ENCODE measurements around the gene ZNF578. TPM values are rescaled to one million over a fixed set of nuclear protein-coding genes. Genes with fewer than 3 reads are reported as not detected.

The ZNF578 gene
- total and polyA plus RNA-seq, 9 of the 15 experiments (the other 6 are each of a cell fraction or from before 2014, with no cell fraction given), result 0.05 to 0.29 (median 0.15) TPM

GRCh38 chr19:52520013-52520412, 66.7 kb downstream of the ZNF578 start:
- H3K4me3 ChIP-seq, result no peak overlapping the region
- 0 out of 2 replicates have a peak, but pooled peaks cover 1% of the 10 kb centered on the region for H3K9me3 ChIP-seq (replicated peaks; ENCODE audit: control insufficient read depth, insufficient read depth, low read depth, low read length)
- in situ Hi-C loops (cut with MboI) (no loop called here), intact Hi-C loops (cut with micrococcal nuclease) (loop anchor here (10.0 kb wide), 1 partner anchor 175 kb away; no protein-coding TSS in a partner anchor)
- no peaks in the 10 kb centered on the region for H3K79me2 ChIP-seq (ENCODE audit: control insufficient read depth, insufficient read depth, low read length)
- TF ChIP-seq EHMT2 (IDR thresholded peaks at IDR 0.05) (peak; percentile 18; the same call in 1 of the 2 replicates), CBFA2T3 (IDR thresholded peaks at IDR 0.05) (0 out of 2 replicates have a peak, but pooled peaks have one; percentile 9), NFIC (IDR thresholded peaks at IDR 0.05) (peak; percentile 63), CEBPB (tag; IDR thresholded peaks at IDR 0.05) (peak; percentile 76), FUS (optimal IDR thresholded peaks at IDR 0.05; ENCODE audit: low read depth, low read length) (no peak), REST (IDR thresholded peaks at IDR 0.05; ENCODE audit: borderline replicate concordance) (peak; percentile 25; the same call in 1 of the 2 replicates), REST (CRISPR knock-in tag; IDR thresholded peaks at IDR 0.05; ENCODE audit: low read depth) (no peak)
- ATAC-seq (no peak; the same call in 2 of the 3 replicates), DNase-seq (ENCODE audit: extremely low read depth in 1 of 4, low spot score in 3 of 4) (peak in 1 of 4 experiments; percentile 58), FAIRE-seq (no peak)
- no peak overlapping the region for H3K27ac ChIP-seq (ENCODE audit: extremely low read depth, low read depth, low read length)
- H3K36me3 ChIP-seq (ENCODE audit: control insufficient read depth, insufficient read depth, low read length), result no peaks in the 10 kb centered on the region
- no peaks in the 10 kb centered on the region for H3K27me3 ChIP-seq (ENCODE audit: control insufficient read depth in 2 of 2, insufficient read depth in 2 of 2, low read length in 2 of 2)
- H3K4me2 ChIP-seq (ENCODE audit: insufficient read depth, low read length), result peak overlapping the region; percentile 32
- no peaks in the 10 kb centered on the region for H4K20me1 ChIP-seq (replicated peaks; ENCODE audit: control insufficient read depth, insufficient read depth, low read length)
- H3K9ac ChIP-seq (ENCODE audit: insufficient read depth in 1 of 2, low read depth in 2 of 2, low read length in 2 of 2), result no peak overlapping the region
- CTCF ChIA-PET (ENCODE audit: low intra/inter-chr PET ratio), result no interaction called here
- H3K4me1 ChIP-seq (replicated peaks in 1 of 2; ENCODE audit: control insufficient read depth in 2 of 2, insufficient read depth in 2 of 2, low read length in 2 of 2), result peaks cover 0 to 3% of the 10 kb centered on the region in 2 experiments; a peak in 2 of 5 replicates
- H3K9me1 ChIP-seq (ENCODE audit: control insufficient read depth, insufficient read depth, low read length), result no peaks in the 10 kb centered on the region
- H2AFZ ChIP-seq (ENCODE audit: low read depth, low read length), result peak overlapping the region; percentile 59; the same call in 1 of the 2 replicates
- 4% methylated on average over 4 of the region's 4 CpGs for WGBS (ENCODE audit: insufficient coverage, low coverage, missing lambda C conversion rate)
- no TSS peak for BruUV-seq (replicated peaks)
- POLR2A ChIA-PET, result no interaction called here
